Choroid plexus epithelial cell (primary cell): ENCODE results near the gene CAMK1G.

ENCODE experiments used
- DNase-seq: peaks from one replicate; pipeline ENCODE4 v3.0.0-alpha.2; 2010; ENCODE audit warnings: low read depth
- H3K4me3 ChIP-seq: 2 replicates; pipeline ENCODE4 v1.5.1; 2011; ENCODE audit warnings: low read depth, mild to moderate bottlenecking, control low read depth, low read length, moderate library complexity
- TF ChIP-seq, protein P1 (sequence below): conservative IDR thresholded peaks from 2 replicates; pipeline ENCODE4 v1.5.1; 2011; ENCODE audit warnings: low read depth, mild to moderate bottlenecking, control low read depth, inconsistent platforms, low read length, moderate library complexity

Gene CAMK1G

DNA sequence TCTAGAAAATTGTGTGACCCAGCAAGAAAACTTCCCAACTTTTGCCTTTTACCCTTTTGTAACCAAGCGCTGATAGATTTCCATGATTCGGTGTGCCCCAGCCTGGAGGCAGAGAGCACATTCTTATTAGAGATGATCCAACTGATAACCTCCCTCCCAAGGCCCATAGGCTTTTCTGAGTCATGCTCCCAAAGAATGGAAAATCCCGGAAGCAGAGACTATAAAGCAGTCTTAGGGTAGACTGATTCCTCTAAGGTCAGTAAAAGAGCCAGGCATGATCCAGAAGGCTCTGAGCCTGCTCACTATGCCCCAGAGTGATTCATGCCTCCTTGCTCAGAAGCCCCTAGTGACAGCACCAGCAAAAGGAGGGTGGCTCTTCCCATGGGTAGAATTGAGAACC is 4.3 kb downstream of the CAMK1G start:
- TF ChIP-seq, protein P1, sequence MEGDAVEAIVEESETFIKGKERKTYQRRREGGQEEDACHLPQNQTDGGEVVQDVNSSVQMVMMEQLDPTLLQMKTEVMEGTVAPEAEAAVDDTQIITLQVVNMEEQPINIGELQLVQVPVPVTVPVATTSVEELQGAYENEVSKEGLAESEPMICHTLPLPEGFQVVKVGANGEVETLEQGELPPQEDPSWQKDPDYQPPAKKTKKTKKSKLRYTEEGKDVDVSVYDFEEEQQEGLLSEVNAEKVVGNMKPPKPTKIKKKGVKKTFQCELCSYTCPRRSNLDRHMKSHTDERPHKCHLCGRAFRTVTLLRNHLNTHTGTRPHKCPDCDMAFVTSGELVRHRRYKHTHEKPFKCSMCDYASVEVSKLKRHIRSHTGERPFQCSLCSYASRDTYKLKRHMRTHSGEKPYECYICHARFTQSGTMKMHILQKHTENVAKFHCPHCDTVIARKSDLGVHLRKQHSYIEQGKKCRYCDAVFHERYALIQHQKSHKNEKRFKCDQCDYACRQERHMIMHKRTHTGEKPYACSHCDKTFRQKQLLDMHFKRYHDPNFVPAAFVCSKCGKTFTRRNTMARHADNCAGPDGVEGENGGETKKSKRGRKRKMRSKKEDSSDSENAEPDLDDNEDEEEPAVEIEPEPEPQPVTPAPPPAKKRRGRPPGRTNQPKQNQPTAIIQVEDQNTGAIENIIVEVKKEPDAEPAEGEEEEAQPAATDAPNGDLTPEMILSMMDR, result no peak
- no peak overlapping the region for H3K4me3 ChIP-seq
- DNase-seq, result no peak

DNA sequence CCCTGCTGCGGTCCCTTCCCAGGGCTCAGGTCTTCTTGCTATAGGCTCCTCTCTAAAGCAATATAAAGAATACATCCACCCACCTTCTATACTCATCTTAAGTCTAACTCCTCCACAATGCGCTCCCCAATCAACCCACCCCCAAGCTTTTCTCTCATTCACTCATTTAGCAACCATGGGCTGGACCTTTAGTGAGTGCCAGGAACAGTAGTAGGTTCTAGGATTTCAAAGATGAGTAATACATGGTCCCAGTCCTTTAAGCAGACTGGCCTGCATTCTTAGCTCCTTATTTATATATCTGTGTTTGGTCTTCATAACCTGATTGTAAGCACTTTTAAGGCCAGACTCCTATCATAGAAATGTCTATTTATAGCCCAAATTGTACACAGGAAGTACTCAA is 5.9 kb downstream of the CAMK1G start:
- DNase-seq, result no peak
- H3K4me3 ChIP-seq, result no peak overlapping the region
- TF ChIP-seq, protein P1, result no peak

DNA sequence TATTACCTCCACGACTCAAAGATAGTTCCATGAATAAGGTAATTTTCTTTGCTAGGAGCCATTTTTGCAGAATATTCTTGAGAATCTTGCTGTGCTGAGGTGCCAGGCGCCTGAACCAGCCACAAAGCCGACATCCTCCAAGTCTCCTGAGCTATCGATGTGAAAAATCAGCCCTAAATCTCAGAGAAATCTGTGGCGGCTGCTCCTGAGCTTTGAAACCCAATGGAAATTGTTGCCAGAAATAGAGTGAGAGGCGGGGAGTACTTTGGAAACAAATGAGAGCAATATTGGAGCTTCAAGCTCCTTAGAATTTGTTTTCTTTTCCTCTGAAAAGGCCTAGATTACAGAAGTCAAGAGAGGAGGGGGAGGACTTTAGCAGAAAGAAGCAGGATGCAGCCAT is 6.3 kb downstream of the CAMK1G start:
- DNase-seq, result no peak
- no peak overlapping the region for H3K4me3 ChIP-seq
- TF ChIP-seq, protein P1, result no peak

DNA sequence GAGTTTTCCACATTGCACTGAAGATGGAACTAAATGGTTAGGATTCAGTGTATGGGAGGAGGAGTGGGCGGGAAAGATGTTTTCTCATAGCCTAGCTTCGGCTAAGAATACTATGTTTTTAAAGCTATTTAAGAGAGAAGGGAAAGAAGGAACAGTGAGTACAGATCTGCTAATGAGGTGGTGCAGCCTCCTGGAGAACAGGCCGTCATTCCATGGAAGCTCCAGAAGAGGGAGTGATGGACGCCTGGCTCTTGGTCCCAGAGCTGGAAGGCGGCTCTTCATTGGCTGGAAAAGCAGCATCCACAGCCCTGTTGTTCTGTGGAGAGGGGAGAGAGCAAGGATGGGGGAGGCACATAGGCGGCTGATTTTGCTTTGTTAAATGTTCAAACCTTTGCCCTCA is 6.9 kb downstream of the CAMK1G start:
- peak; percentile 62 for DNase-seq
- no peak overlapping the region for H3K4me3 ChIP-seq
- TF ChIP-seq, protein P1, result peak; percentile 74

DNA sequence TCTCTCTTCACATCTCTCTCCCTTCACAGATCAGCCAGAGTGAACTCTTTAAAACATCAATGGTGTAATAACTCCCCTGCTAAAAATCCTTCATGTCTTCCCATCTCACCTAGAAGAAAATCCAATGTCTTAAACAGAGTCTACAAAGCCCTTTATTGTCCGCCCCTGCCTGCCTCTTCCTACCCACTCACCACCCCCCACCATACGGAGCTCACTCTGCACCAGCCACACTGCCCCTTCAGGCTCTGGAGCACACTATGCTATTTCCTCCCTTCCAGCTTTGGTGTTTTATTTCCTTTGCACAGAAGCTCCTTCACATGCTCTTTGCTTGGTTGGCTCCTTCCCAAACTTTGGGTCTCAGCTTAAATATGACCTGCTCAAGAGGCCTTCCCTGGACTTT is 10.2 kb downstream of the CAMK1G start:
- no peak overlapping the region for H3K4me3 ChIP-seq
- no peak for DNase-seq
- TF ChIP-seq, protein P1, result no peak

DNA sequence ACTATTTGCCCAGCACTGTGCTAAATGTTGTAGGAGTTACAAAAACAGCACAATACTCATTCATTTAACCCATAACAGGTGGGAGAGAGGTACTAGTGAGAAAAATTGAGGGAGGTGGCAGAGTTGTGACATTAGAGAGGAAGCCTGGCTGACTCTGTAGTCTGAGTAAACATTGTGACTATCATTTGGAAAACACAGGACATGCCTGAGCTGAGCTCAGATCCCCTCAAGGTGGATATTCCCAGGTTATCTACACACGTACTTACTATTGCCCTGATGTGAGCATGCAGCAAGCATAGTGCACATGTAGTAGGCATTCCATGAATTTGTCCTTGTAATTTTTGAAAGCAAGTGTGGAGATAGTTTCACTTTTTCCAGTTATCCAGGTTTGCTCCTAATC is 10.9 kb downstream of the CAMK1G start:
- no peak for DNase-seq
- TF ChIP-seq, protein P1, result no peak
- no peak overlapping the region for H3K4me3 ChIP-seq

DNA sequence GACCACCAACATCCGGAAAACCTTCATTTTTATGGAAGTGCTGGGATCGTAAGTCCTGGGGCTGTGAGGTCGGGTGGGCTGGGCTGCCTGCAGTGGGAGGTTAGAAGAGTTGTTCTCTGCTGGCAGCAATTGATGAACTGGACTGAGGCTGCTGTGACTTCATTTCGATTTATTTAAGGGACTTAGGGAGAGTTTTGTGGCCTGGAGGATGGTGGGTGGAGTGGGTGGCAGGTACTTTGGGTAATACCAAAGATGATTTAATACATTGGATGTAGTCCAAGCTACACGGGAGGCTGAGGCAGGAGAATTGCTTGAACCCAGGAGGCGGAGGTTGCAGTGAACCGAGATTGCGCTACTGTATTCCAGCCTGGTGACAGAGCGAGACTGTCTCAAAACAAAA is 11.5 kb downstream of the CAMK1G start:
- no peak for DNase-seq
- TF ChIP-seq, protein P1, result no peak
- no peak overlapping the region for H3K4me3 ChIP-seq
